Measurements from ENCODE around the gene CSMD2.

Gene CSMD2

GRCh38 chr1:33965086-33965485, 199.9 kb downstream of the CSMD2 start:
- DNase-seq (ENCODE audit: low read depth in 2 of 2) = no peak

DNA sequence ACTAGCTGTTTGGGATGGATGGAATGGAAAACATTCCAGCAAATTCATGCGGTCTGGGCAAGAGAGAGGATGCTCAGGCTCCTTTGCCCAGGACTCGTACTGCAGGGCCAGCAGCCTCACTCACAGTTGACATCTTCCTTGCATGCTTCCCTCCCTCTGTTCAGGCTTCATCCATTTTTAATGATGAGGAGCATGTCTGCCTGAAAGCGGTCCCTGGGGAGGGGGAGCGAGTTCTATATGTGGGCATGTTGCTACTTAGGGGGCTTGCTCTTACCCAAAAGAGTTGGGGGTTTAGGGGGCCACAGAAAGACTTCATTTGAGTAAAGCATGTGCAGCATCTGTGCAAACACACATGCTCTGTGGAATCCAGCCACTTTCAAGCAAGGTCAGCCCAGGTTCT, 203.0 kb downstream of the CSMD2 start:
- no peak for DNase-seq (ENCODE audit: low read depth in 2 of 2)

- DNase-seq (ENCODE audit: low read depth in 2 of 2) = no peak
Measured at GRCh38 chr1:33960188-33960895, 204.7 kb downstream of the CSMD2 start.

GRCh38 chr1:33957854-33958253, 207.2 kb downstream of the CSMD2 start:
- no peak for DNase-seq (ENCODE audit: low read depth in 2 of 2)

DNA sequence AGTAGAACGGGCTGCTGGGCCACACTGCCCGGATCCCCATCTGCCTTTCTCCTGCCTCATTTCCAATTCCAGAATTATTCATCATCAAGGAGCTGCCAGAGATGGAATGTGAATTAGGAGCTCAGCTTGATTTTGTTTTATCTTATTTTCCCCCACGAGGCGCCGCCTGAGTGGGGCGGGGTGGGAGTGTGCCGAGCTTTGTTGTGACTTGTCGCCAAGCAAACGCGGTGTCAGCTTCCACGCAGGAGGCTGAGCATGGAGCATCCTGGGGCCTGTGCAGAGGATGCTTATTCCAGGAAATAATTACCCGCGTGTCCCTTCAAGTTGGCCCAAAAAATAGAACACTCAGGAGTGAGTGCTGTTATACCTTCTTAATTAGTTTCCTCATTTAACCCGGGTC, 209.9 kb downstream of the CSMD2 start:
- DNase-seq (ENCODE audit: low read depth in 2 of 2) = no peak

DNA sequence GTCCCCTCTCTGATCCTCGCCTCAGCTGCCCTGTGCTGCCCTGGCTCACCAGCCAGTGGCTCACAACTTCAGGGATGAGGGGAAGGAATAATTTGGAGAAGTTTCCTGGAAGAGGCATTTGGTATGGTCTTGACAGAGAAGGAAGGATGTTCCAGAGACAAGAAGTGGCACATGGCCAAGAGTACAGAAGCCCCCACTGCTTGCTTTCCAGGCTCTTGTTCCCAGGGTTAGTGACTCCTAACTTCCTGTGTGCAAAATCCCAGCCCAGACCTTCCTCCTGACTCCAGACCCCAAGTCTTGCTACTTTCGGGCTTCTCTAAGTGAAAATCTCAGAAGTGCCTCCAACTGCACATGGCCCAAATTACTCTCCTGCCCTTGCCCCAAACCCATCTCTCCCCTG, 215.5 kb downstream of the CSMD2 start:
- DNase-seq (ENCODE audit: low read depth in 2 of 2) = no peak

DNA sequence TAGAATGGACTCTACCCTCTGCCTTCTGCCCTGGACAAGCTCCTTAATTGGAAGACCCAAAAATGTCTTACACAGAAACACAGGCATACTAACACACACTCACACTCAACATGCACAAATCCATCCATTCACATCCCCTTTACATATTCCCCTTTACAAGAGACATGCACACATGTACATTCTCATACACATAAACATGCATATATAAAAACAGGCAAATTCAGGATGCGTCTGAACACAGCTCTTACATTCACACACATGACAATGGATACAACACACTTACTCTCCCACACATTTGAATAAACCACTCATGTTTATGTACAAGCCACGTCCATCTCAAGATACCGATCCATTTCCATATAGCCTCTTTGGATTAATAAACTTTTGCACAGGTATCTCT, 216.7 kb downstream of the CSMD2 start:
- no peak for DNase-seq (ENCODE audit: low read depth in 2 of 2)

DNA sequence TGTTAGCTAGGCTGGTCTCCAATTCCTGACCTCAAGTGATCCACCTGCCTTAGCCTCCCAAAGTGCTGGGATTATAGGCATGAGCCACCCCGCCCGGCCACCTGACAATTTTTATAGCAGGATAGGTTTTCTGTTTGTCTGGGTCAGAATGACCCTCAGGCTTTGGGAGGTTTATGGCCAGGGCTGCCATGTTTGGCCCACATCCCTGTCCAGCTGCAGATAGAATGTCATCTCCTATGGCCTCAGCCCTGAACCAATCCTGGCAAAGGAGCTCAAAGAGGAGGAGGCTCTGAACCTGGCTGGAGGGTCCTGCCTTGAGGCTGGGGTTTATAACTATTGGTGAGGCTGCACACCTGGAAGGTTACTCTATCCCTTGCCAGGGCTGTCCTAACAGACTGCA, 218.2 kb downstream of the CSMD2 start:
- DNase-seq (ENCODE audit: low read depth in 2 of 2) = no peak

DNA sequence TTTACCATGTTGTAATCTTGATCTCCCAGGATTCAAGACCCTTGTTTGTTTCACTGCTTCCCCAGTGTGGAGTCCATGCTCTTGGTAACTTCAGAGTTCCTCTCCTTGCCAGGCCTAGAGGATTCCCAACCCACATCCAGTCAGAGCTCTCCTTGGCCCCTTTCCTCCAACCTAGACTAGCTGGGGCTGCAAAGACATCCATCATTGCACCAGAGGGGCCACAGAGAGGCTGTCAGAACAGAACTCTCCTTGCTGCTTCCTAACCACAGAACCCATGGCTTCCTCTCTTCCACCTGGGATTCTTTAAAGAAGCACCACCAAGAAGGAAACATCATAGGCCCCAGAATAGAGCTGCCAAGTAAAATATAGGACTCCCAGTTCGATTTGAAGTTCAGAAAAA, 220.2 kb downstream of the CSMD2 start:
- no peak for DNase-seq (ENCODE audit: low read depth in 2 of 2)

DNA sequence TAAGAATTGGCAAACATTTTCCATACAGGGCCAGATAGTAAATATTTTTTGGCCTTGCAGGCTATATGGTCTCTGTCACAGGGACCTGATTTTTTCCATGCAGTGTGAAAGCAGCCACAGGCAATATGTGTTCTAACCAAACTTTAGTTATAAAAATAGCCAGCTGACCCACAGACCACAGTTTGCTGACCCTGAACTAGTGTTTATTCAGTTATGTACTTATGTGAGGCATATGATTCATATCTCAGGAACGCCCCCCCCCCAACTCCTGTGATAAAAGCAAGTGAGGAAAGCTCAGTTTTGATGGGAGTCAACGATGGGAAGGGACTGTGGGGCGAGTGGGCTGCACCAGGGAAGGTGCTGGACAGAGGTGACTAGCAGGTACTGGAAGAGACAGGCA, 221.1 kb downstream of the CSMD2 start:
- no peak for DNase-seq (ENCODE audit: low read depth in 2 of 2)

GRCh38 chr1:33932871-33933270, 232.2 kb downstream of the CSMD2 start:
- DNase-seq (ENCODE audit: low read depth in 2 of 2) = no peak

DNA sequence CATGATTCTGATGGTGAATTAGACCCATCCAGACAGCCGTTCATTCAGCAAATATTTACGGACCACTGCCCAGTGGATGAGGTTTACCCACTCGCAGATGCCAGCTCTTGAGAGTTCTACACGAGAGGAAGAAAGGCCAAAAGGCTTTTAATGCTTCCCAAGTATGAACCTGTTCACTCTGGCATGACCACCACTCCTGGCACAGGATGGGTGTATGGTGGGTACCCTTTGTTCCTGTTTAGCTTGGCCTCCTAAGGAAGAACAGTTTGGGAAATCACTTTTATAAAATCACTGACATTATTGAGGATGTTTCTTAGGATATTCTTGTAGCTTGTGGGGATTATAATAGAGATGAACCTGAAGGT, 233.9 kb downstream of the CSMD2 start:
- no peak for DNase-seq (ENCODE audit: low read depth in 2 of 2)

GRCh38 chr1:33930346-33931110, 234.5 kb downstream of the CSMD2 start:
- no peak for DNase-seq (ENCODE audit: low read depth in 2 of 2)

GRCh38 chr1:33928251-33928650, 236.8 kb downstream of the CSMD2 start:
- no peak for DNase-seq (ENCODE audit: low read depth in 2 of 2)

- no peak for DNase-seq (ENCODE audit: low read depth in 2 of 2)
Measured at GRCh38 chr1:33927721-33928120, 237.3 kb downstream of the CSMD2 start.

GRCh38 chr1:33925586-33925985, 239.4 kb downstream of the CSMD2 start:
- no peak for DNase-seq (ENCODE audit: low read depth in 2 of 2)

- no peak for DNase-seq (ENCODE audit: low read depth in 2 of 2)
Measured at GRCh38 chr1:33921281-33921680, 243.7 kb downstream of the CSMD2 start.

- no peak for DNase-seq (ENCODE audit: low read depth in 2 of 2)
Measured at GRCh38 chr1:33918368-33918767, 246.7 kb downstream of the CSMD2 start.

- no peak for DNase-seq (ENCODE audit: low read depth in 2 of 2)
Measured at GRCh38 chr1:33916786-33917185, 248.2 kb downstream of the CSMD2 start.

- DNase-seq (ENCODE audit: low read depth in 2 of 2) = no peak
Measured at GRCh38 chr1:33914531-33914930, 250.5 kb downstream of the CSMD2 start.

- DNase-seq (ENCODE audit: low read depth in 2 of 2) = no peak
Measured at GRCh38 chr1:33908324-33908956, 256.6 kb downstream of the CSMD2 start.

DNA sequence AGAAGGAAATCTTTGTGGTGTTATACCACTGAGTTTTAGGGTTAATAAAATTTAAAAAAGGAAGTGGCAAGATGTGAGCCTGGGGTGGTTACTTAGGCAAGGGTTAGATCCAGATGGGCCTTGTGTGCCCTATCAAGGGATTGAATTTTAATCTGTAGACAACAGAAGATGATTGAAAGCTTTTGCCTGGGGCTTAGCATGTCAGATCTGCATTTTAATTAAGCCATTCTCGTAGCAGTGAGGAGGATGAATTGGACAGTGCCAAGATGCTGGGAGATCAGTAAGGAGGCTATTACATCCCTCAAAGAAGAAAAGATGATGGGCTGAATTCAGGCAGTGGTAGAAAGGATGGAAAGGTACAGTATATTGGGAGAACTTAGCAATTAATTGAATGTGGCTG, 258.9 kb downstream of the CSMD2 start:
- DNase-seq (ENCODE audit: low read depth in 2 of 2) = no peak

GRCh38 chr1:33905241-33905640, 259.8 kb downstream of the CSMD2 start:
- no peak for DNase-seq (ENCODE audit: low read depth in 2 of 2)
